Spleen (tissue), 11 donors: ENCODE results near the gene E4F1. TPM values are rescaled to one million over a fixed set of nuclear protein-coding genes. Genes with fewer than 3 reads are reported as not detected.

Source experiments
- DNase-seq: peaks from one replicate; pipeline ENCODE4 v3.0.0-alpha.2; 2020
- H3K27ac ChIP-seq, 8 donors: fragments of 200-600 bp; sonication (generic) in 7 of 8; 1 replicate in 4 of 8; 2 replicates in 4 of 8; pipeline versions ENCODE4 v1.5.0 to v1.8.0; 2016 to 2021; ENCODE audit warnings: inconsistent platforms in 4 of 8, mild to moderate bottlenecking in 4 of 8, moderate library complexity in 1 of 8
- H3K27me3 ChIP-seq, 7 donors: fragments of 200-600 bp; sonication (generic) in 6 of 7; replicated peaks in 1 of 7; 1 replicate in 4 of 7; 2 replicates in 3 of 7; pipeline versions ENCODE4 v1.5.0 to v1.8.0; 2016 to 2021; ENCODE audit warnings: inconsistent platforms in 3 of 7, mild to moderate bottlenecking in 1 of 7
- H3K36me3 ChIP-seq, 6 donors: fragments of 200-600 bp; sonication (generic) in 5 of 6; 1 replicate in 4 of 6; 2 replicates in 2 of 6; pipeline versions ENCODE4 v1.5.0 to v1.8.0; 2016 to 2021; ENCODE audit warnings: inconsistent platforms in 2 of 6
- H3K4me1 ChIP-seq, 6 donors: fragments of 200-600 bp; sonication (generic) in 5 of 6; 1 replicate in 3 of 6; 2 replicates in 3 of 6; pipeline versions ENCODE4 v1.5.0 to v1.8.0; 2016 to 2021; ENCODE audit warnings: inconsistent platforms in 3 of 6
- H3K4me3 ChIP-seq, 8 donors: fragments of 200-600 bp; sonication (generic) in 7 of 8; 1 replicate in 4 of 8; 2 replicates in 4 of 8; pipeline versions ENCODE4 v1.5.0 to v1.8.0; 2016 to 2021; ENCODE audit warnings: inconsistent platforms in 4 of 8, mild to moderate bottlenecking in 4 of 8, moderate library complexity in 2 of 8
- H3K9me3 ChIP-seq, 8 donors: fragments of 200-600 bp; sonication (generic) in 7 of 8; 1 replicate in 4 of 8; 2 replicates in 4 of 8; pipeline versions ENCODE4 v1.5.0 to v1.8.0; 2016 to 2021; ENCODE audit warnings: inconsistent platforms in 4 of 8
- POLR2A ChIP-seq, 3 donors: fragments of 450-650 bp; IDR thresholded peaks; one replicate each; pipeline ENCODE4 v1.5.1; 2017; ENCODE audit warnings: antibody characterized with exemption in 3 of 3, mild to moderate bottlenecking in 1 of 3
- POLR2AphosphoS5 ChIP-seq, 3 donors: sonication (generic); formaldehyde crosslinking; IDR thresholded peaks; one replicate each; pipeline ENCODE4 v1.5.1; 2017; ENCODE audit warnings: antibody characterized with exemption in 3 of 3
- WGBS, 5 donors: extraction: QIAGEN DNeasy Blood & Tissue Kit in 3 of 5; methylation state at CpG; one replicate each; pipeline versions ENCODE4 v1.1.5 to v1.1.7; 2013 to 2018; 5-methylcytosine and 5-hydroxymethylcytosine counted together
- intact Hi-C: fragments of 100-400 bp; cut with DNase I; formaldehyde crosslinking; loops from one replicate; pipeline ENCODE4 v1.15.0; 2023; ENCODE audit warnings: low total_unique reads
- polyA plus RNA-seq, 3 donors: library from polyadenylated mRNA; stranded (reverse); fragments of 200-250 nt; gene quantifications; one replicate each; pipeline ENCODE4 v1.2.1, GENCODE V29; 2013
- total RNA-seq, 7 donors: library from RNA; depleted of rRNA in 3 of 7; stranded (reverse); fragments of >200 nt in 3 of 7; fragmentation: NEBNext Ultra II Directional in 4 of 7; extraction: Animal tissue kit (Norgen Biotek cat#: 25700) in 4 of 7; gene quantifications; one replicate each; pipeline versions ENCODE4 v1.1.0 to v1.2.1, GENCODE V29; 2016 to 2021
- TF ChIP-seq, protein P1 (sequence below), 11 experiments: fragments of 200-600 bp in 7 of 11; fragments of 450-650 bp in 4 of 11; sonication (generic) in 4 of 11; IDR thresholded peaks in 8 of 11; conservative IDR thresholded peaks in 3 of 11; 1 replicate in 7 of 11; 2 replicates in 4 of 11; pipeline versions ENCODE4 v1.4.0 to v1.8.0; 2016 to 2021; ENCODE audit warnings: antibody characterized with exemption in 11 of 11, inconsistent platforms in 4 of 11, mild to moderate bottlenecking in 1 of 11
- donor health status: healthy with polysubstance abuse.
- donor health status: DM: no; HTN: no; CAD: no; lungs with moderate emphysema.
- donor health status: DM: no; HTN: no; CAD: no.
- donor health status: Bipolar disorder and iron deficiency.
- donor health status: healthy.
- donor health status: DM: no; HTN: no; CAD: no.
- donor health status: DM: yes; HTN: yes; CAD: no.

E4F1 gene
- total and polyA plus RNA-seq, 10 donors, result 20.8 to 41.4 (median 29.1) TPM

DNA sequence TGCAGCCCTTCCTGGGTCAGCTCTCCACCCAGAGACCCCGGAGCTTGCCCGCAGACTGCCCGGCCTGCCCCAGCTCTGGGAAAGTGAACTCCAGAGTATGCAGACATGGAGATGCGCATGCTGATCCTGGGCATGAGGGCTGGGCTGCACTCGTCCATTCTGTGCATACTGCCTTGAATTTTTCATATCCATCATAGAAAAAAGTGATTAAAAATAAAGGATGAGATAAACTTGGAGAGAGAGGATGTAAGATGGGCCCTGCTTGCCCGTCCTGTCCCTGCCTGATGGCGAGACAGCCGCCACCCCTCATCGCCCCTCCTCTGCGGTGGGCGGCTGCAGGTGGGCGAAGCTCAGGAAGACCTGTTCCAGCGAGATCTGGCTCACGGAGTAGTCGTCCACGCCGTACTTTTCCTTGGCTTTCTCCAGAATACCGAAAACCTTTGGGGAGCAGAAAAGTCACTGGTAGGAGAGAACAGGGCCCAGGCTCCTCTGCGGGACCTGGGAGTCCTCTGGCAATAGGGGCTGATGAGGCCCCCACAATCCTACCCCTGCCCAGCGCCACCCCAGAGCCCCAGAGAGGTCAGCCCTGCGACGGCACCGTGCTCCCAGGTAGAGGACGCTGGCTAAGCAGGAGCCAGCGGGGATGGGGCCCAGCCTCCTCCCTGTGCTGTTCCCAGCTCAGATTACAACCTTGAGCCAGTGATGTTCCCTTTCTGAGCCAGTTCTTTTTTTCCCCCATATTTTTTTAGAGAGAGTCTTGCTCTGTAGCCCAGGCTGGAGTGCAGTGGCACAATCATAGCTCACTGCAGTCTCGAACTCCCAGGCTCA is 53.2 kb downstream of the E4F1 start:
- Histone ChIP-seq H3K27me3 (no peaks in the 10 kb centered on the region), H3K27ac (no peak overlapping the region), H3K4me3 (no peak overlapping the region), H3K36me3 (peaks cover 0 to 33% (median 0%) of the 10 kb centered on the region in 6 donors), H3K9me3 (no peaks in the 10 kb centered on the region), H3K4me1 (peaks cover 0 to 11% (median 0%) of the 10 kb centered on the region in 6 donors)
- no peak for DNase-seq
- WGBS, 5 donors, result 84 to 89% (median 85%) methylated on average over 26 of the region's 26 CpGs
- intact Hi-C loops, result no loop called here
- no peak for TF ChIP-seq POLR2A (IDR thresholded peaks at IDR 0.05)
- peak in 1 of 3 donors; percentile 5 for TF ChIP-seq POLR2AphosphoS5 (IDR thresholded peaks at IDR 0.05)

DNA sequence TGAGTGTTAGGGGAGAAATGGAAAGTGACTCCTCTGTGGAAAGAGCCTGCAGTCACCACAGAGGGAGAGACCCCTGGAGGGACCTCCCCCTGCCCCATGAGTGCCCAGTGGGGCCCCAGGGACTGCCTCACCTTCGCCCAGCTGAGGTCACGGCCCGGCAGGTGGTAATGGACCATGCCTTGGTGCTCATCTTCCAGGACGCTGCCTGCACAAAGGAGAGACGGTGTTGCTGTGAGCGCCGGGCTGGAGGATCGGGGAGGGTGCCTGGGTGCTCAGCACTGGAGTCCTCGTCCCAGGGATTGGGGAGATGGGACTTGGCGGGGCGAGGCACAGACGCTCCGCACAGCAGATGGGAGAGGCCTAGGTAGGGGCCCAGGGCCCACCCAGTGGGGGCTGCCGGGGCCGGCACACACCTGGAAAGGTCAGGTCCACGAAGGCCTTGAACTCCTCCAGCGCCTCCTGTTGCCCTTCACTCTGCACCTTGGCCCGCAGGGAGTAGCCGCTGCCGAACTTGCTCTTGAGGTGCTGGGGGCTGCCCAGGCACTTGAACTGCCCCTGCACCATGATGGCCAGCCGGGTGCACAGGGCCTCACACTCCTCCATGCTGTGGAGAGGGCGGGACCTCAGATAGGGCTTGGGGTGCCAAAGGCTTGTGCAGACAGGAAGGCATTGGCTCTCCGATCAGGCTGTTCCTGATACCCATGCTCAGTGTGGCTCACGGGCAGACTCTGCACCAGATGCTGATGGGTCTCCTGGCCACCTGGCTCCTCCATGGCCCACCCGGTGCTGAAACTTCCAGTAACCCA is 54.3 kb downstream of the E4F1 start:
- H3K27ac ChIP-seq, result no peak overlapping the region
- H3K4me3 ChIP-seq, result no peak overlapping the region
- TF ChIP-seq, protein P1, sequence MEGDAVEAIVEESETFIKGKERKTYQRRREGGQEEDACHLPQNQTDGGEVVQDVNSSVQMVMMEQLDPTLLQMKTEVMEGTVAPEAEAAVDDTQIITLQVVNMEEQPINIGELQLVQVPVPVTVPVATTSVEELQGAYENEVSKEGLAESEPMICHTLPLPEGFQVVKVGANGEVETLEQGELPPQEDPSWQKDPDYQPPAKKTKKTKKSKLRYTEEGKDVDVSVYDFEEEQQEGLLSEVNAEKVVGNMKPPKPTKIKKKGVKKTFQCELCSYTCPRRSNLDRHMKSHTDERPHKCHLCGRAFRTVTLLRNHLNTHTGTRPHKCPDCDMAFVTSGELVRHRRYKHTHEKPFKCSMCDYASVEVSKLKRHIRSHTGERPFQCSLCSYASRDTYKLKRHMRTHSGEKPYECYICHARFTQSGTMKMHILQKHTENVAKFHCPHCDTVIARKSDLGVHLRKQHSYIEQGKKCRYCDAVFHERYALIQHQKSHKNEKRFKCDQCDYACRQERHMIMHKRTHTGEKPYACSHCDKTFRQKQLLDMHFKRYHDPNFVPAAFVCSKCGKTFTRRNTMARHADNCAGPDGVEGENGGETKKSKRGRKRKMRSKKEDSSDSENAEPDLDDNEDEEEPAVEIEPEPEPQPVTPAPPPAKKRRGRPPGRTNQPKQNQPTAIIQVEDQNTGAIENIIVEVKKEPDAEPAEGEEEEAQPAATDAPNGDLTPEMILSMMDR (IDR thresholded peaks at IDR 0.05 in 8 of 11, conservative IDR thresholded peaks at IDR 0.05 in 3 of 11), result no peak
- TF ChIP-seq POLR2AphosphoS5 (IDR thresholded peaks at IDR 0.05) (peak in 1 of 3 donors; percentile 6), POLR2A (IDR thresholded peaks at IDR 0.05) (no peak)
- H3K36me3 ChIP-seq, result peaks cover 0 to 33% (median 0%) of the 10 kb centered on the region in 6 donors
- DNase-seq, result no peak
- WGBS, 5 donors, result 89 to 91% (median 90%) methylated on average over 11 to 25 of the region's 25 CpGs
- H3K27me3 ChIP-seq, result no peaks in the 10 kb centered on the region
- no peaks in the 10 kb centered on the region for H3K9me3 ChIP-seq
- peaks cover 0 to 1% (median 0%) of the 10 kb centered on the region in 6 donors for H3K4me1 ChIP-seq
- intact Hi-C loops, result no loop called here

DNA sequence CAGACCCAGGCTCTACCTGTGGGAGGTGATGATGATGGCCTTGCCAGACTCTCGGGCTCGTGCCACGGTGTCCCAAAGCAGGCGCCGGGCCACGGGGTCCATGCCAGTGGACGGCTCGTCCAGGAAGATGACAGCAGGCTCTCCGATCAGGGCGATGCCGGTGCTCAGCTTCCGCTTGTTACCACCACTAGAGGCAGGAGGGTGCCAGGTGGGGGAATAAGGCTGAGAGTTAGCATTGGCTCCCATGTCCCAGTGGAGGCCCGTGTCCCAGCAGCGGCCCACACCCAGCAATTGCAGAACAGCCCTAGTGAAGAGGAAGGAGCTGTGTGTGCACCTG is 54.8 kb downstream of the E4F1 start:
- Histone ChIP-seq H3K36me3 (peaks cover 0 to 38% (median under 1%) of the 10 kb centered on the region in 6 donors), H3K4me3 (no peak overlapping the region), H3K4me1 (no peaks in the 10 kb centered on the region), H3K27ac (no peak overlapping the region), H3K27me3 (no peaks in the 10 kb centered on the region), H3K9me3 (no peaks in the 10 kb centered on the region)
- 83 to 94% (median 93%) methylated on average over 8 to 14 of the region's 14 CpGs for WGBS, 5 donors
- intact Hi-C loops, result no loop called here
- no peak for DNase-seq
- TF ChIP-seq, protein P1 (IDR thresholded peaks at IDR 0.05 in 8 of 11, conservative IDR thresholded peaks at IDR 0.05 in 3 of 11), result no peak
- TF ChIP-seq POLR2A (IDR thresholded peaks at IDR 0.05) (no peak), POLR2AphosphoS5 (IDR thresholded peaks at IDR 0.05) (no peak)

DNA sequence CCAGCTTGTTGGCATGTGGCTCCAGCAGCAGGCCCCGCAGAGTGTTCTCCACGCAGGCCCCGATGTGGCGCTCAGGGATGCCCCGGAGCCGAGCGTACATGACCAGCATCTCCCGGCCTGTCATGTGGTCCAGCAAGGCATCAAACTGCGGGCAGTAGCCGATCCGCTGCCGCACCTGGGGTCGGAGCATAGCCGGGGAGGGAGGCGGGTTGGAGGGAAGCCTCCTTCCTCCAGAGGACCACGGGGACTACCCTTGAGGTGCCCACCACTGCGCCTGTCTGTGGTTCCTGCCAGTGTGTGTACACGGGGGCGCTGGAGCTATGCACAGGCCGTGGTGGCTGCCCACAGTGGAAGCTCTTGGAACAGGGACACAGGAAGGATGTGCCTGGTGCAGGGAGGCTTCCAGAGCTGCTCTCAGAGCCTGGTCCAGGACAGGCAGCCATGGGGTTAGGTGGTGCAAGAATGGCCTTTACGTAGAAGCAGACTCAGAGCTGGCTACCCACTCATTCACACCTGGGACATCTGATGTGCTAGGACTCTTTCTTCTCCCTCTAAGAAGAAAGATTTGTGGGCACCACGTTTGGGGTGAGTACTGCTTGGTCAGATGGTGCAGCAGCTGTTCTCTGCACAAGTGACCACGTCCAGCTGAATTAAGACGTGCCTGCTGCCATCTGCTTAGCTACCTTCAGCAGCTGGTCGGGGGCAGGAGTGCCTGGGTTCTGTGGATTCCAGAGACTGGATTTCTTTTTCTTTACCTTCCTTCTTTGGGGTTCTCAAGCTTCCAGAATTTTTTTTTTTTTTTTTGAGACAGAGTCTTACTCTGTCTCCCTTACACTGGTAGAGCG is 55.8 kb downstream of the E4F1 start:
- no peaks in the 10 kb centered on the region for H3K4me1 ChIP-seq

More for the DNA sequence above, 55.8 kb downstream of the E4F1 start:
- Histone ChIP-seq H3K27me3 (no peaks in the 10 kb centered on the region), H3K9me3 (no peaks in the 10 kb centered on the region), H3K4me3 (no peak overlapping the region), H3K36me3 (peaks cover 0 to 48% (median 5%) of the 10 kb centered on the region in 6 donors), H3K27ac (no peak overlapping the region)
- DNase-seq, result no peak
- intact Hi-C loops, result no loop called here
- WGBS, 5 donors, result 78 to 89% (median 87%) methylated on average over 7 to 26 of the region's 26 CpGs
- TF ChIP-seq, protein P1 (IDR thresholded peaks at IDR 0.05 in 8 of 11, conservative IDR thresholded peaks at IDR 0.05 in 3 of 11), result no peak
- no peak for TF ChIP-seq POLR2AphosphoS5 (IDR thresholded peaks at IDR 0.05)
- TF ChIP-seq POLR2A (IDR thresholded peaks at IDR 0.05), result no peak
